GM18873 (cell line): ENCODE results near the gene KDM2A.

Experiments used
- ATAC-seq: cut with Tn5 transposase; IDR thresholded peaks from one replicate; pipeline ENCODE4 v1.9.1; 2021; ENCODE audit warnings: mild to moderate bottlenecking, moderate library complexity, moderate number of reproducible peaks; ENCODE audit not compliant: unreplicated experiment, low FRiP score

The KDM2A gene

GRCh38 chr11:67292671-67293070 is 173.6 kb downstream of the KDM2A start:
- ATAC-seq = no peak

GRCh38 chr11:67293090-67293489 is 174.0 kb downstream of the KDM2A start:
- no peak for ATAC-seq

- ATAC-seq = no peak
Measured at GRCh38 chr11:67295846-67296245, 176.8 kb downstream of the KDM2A start.

GRCh38 chr11:67298786-67299185 is 179.7 kb downstream of the KDM2A start:
- no peak for ATAC-seq

GRCh38 chr11:67299471-67300191 is 180.6 kb downstream of the KDM2A start:
- no peak for ATAC-seq

GRCh38 chr11:67300256-67300755 is 181.2 kb downstream of the KDM2A start:
- no peak for ATAC-seq

- ATAC-seq = no peak
Measured at GRCh38 chr11:67300756-67301312, 181.8 kb downstream of the KDM2A start.

- no peak for ATAC-seq
Measured at GRCh38 chr11:67301313-67301921, 182.4 kb downstream of the KDM2A start.

- no peak for ATAC-seq
Measured at GRCh38 chr11:67301951-67302516, 183.0 kb downstream of the KDM2A start.

GRCh38 chr11:67302571-67303131 is 183.6 kb downstream of the KDM2A start:
- no peak for ATAC-seq

GRCh38 chr11:67303132-67303834 is 184.2 kb downstream of the KDM2A start, which contains the start of gene SSH3:
Gene SSH3 (plus strand): TSS chr11:67303530. CDS start chr11:67303626, 96 bp downstream.
- no peak for ATAC-seq

GRCh38 chr11:67303835-67304411 is 184.9 kb downstream of the KDM2A start:
- ATAC-seq = no peak

- no peak for ATAC-seq
Measured at GRCh38 chr11:67304511-67305113, 185.5 kb downstream of the KDM2A start.

- ATAC-seq = no peak
Measured at GRCh38 chr11:67306769-67307544, 187.9 kb downstream of the KDM2A start.

GRCh38 chr11:67307545-67308001 is 188.5 kb downstream of the KDM2A start:
- no peak for ATAC-seq
